ENCODE measurements around the gene B3GNT9.

B3GNT9 gene

GRCh38 chr16:67169642-67170167, 18.9 kb upstream of the B3GNT9 start:
- H3K4me3 ChIP-seq (ENCODE audit: insufficient read depth, low read depth, low read length, poor library complexity, severe bottlenecking), result peak overlapping the region; percentile 16
- no peak overlapping the region for H3K27ac ChIP-seq (ENCODE audit: insufficient read depth, low read length, poor library complexity, severe bottlenecking)
- no peaks in the 10 kb centered on the region for H3K36me3 ChIP-seq (ENCODE audit: control insufficient read depth, insufficient read depth, low read length)
- DNase-seq, result no peak
- H3K27me3 ChIP-seq (replicated peaks; ENCODE audit: control insufficient read depth, insufficient read depth, low read length, poor library complexity, severe bottlenecking), result peaks cover 33% of the 10 kb centered on the region
- H3K9me3 ChIP-seq (ENCODE audit: control insufficient read depth, low read length), result no peaks in the 10 kb centered on the region
- H3K4me1 ChIP-seq (ENCODE audit: control insufficient read depth, insufficient read depth, low read length, poor library complexity, severe bottlenecking), result peaks cover 46% of the 10 kb centered on the region

GRCh38 chr16:67169011-67169451, 18.2 kb upstream of the B3GNT9 start:
- Histone ChIP-seq H3K4me3 (ENCODE audit: insufficient read depth, low read depth, low read length, poor library complexity, severe bottlenecking) (no peak overlapping the region), H3K27me3 (replicated peaks; ENCODE audit: control insufficient read depth, insufficient read depth, low read length, poor library complexity, severe bottlenecking) (peaks cover 38% of the 10 kb centered on the region), H3K4me1 (ENCODE audit: control insufficient read depth, insufficient read depth, low read length, poor library complexity, severe bottlenecking) (peaks cover 46% of the 10 kb centered on the region), H3K9me3 (ENCODE audit: control insufficient read depth, low read length) (no peaks in the 10 kb centered on the region), H3K36me3 (ENCODE audit: control insufficient read depth, insufficient read depth, low read length) (no peaks in the 10 kb centered on the region), H3K27ac (ENCODE audit: insufficient read depth, low read length, poor library complexity, severe bottlenecking) (no peak overlapping the region)
- no peak for DNase-seq

DNA sequence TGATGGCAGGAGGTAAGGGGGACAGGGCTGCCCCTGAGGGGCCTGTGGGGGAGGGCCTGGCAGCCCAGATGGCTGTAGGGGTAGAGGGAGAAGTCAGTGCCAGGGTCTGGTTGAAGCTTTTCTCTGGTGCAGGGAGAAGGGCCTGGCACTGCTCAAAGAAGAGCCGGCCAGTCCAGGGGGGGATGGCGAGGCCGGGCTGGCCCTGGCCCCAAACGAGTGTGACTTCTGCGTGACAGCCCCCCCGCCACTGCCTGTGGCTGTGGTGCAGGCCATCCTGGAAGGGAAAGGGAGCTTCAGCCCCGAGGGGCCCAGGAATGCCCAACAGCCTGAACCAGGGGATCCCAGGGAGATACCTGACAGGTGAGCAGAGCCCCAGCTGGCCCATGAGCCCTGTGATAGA, 16.8 kb upstream of the B3GNT9 start:
- peaks cover 44% of the 10 kb centered on the region for H3K27me3 ChIP-seq (replicated peaks; ENCODE audit: control insufficient read depth, insufficient read depth, low read length, poor library complexity, severe bottlenecking)
- peaks cover 50% of the 10 kb centered on the region for H3K4me1 ChIP-seq (ENCODE audit: control insufficient read depth, insufficient read depth, low read length, poor library complexity, severe bottlenecking)
- H3K36me3 ChIP-seq (ENCODE audit: control insufficient read depth, insufficient read depth, low read length), result no peaks in the 10 kb centered on the region
- H3K4me3 ChIP-seq (ENCODE audit: insufficient read depth, low read depth, low read length, poor library complexity, severe bottlenecking), result no peak overlapping the region
- H3K27ac ChIP-seq (ENCODE audit: insufficient read depth, low read length, poor library complexity, severe bottlenecking), result no peak overlapping the region
- H3K9me3 ChIP-seq (ENCODE audit: control insufficient read depth, low read length), result no peaks in the 10 kb centered on the region
- DNase-seq, result no peak

DNA sequence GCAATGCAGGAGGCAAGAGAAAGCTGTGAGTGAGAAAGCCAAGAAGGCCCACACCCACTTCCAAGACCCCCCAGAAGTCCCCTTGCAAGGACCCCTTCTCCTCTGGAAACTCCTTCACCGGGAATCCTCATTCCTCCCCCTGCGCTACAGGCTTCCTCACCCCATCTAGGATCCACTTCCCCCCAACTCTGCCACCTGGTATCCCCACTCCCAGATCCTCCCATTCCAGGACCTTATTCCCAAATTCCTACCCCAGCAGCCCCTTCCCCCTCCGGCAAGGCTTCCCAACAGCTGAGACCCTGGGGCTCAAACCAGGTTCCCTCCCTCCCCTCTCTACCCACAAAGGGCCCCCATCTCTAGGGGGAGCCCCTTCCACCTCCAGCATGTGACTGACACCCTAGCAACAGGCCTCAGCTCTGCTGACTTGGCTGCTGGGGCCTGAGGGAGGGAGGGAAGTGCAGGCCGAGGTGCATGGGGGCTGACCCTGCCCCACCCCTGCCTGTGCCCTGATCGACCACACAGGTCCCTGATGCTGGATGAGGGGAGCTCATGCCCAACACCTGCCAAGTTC, 15.9 kb upstream of the B3GNT9 start:
- no peak overlapping the region for H3K4me3 ChIP-seq (ENCODE audit: insufficient read depth, low read depth, low read length, poor library complexity, severe bottlenecking)
- H3K27ac ChIP-seq (ENCODE audit: insufficient read depth, low read length, poor library complexity, severe bottlenecking), result no peak overlapping the region
- H3K27me3 ChIP-seq (replicated peaks; ENCODE audit: control insufficient read depth, insufficient read depth, low read length, poor library complexity, severe bottlenecking), result peaks cover 44% of the 10 kb centered on the region
- no peaks in the 10 kb centered on the region for H3K36me3 ChIP-seq (ENCODE audit: control insufficient read depth, insufficient read depth, low read length)
- no peak for DNase-seq
- H3K9me3 ChIP-seq (ENCODE audit: control insufficient read depth, low read length), result no peaks in the 10 kb centered on the region
- H3K4me1 ChIP-seq (ENCODE audit: control insufficient read depth, insufficient read depth, low read length, poor library complexity, severe bottlenecking), result peaks cover 54% of the 10 kb centered on the region

- Histone ChIP-seq H3K4me3 (ENCODE audit: insufficient read depth, low read depth, low read length, poor library complexity, severe bottlenecking) (no peak overlapping the region), H3K9me3 (ENCODE audit: control insufficient read depth, low read length) (no peaks in the 10 kb centered on the region), H3K36me3 (ENCODE audit: control insufficient read depth, insufficient read depth, low read length) (no peaks in the 10 kb centered on the region), H3K27me3 (replicated peaks; ENCODE audit: control insufficient read depth, insufficient read depth, low read length, poor library complexity, severe bottlenecking) (peaks cover 44% of the 10 kb centered on the region), H3K27ac (ENCODE audit: insufficient read depth, low read length, poor library complexity, severe bottlenecking) (no peak overlapping the region), H3K4me1 (ENCODE audit: control insufficient read depth, insufficient read depth, low read length, poor library complexity, severe bottlenecking) (peaks cover 59% of the 10 kb centered on the region)
- no peak for DNase-seq
These were observed 15.3 kb upstream of the B3GNT9 start for GRCh38 chr16:67166110-67166547.

GRCh38 chr16:67165121-67166078, 14.6 kb upstream of the B3GNT9 start:
- no peak for DNase-seq
- Histone ChIP-seq H3K27ac (ENCODE audit: insufficient read depth, low read length, poor library complexity, severe bottlenecking) (no peak overlapping the region), H3K4me1 (ENCODE audit: control insufficient read depth, insufficient read depth, low read length, poor library complexity, severe bottlenecking) (peaks cover 62% of the 10 kb centered on the region), H3K27me3 (replicated peaks; ENCODE audit: control insufficient read depth, insufficient read depth, low read length, poor library complexity, severe bottlenecking) (peaks cover 44% of the 10 kb centered on the region), H3K36me3 (ENCODE audit: control insufficient read depth, insufficient read depth, low read length) (no peaks in the 10 kb centered on the region), H3K9me3 (ENCODE audit: control insufficient read depth, low read length) (no peaks in the 10 kb centered on the region), H3K4me3 (ENCODE audit: insufficient read depth, low read depth, low read length, poor library complexity, severe bottlenecking) (no peak overlapping the region)

- Histone ChIP-seq H3K4me1 (ENCODE audit: control insufficient read depth, insufficient read depth, low read length, poor library complexity, severe bottlenecking) (peaks cover 55% of the 10 kb centered on the region), H3K36me3 (ENCODE audit: control insufficient read depth, insufficient read depth, low read length) (no peaks in the 10 kb centered on the region), H3K27ac (ENCODE audit: insufficient read depth, low read length, poor library complexity, severe bottlenecking) (no peak within 1 kb of the TSS), H3K27me3 (replicated peaks; ENCODE audit: control insufficient read depth, insufficient read depth, low read length, poor library complexity, severe bottlenecking) (peaks cover 41% of the 10 kb centered on the region), H3K9me3 (ENCODE audit: control insufficient read depth, low read length) (no peaks in the 10 kb centered on the region), H3K4me3 (ENCODE audit: insufficient read depth, low read depth, low read length, poor library complexity, severe bottlenecking) (peak within 1 kb of the TSS; percentile 44)
- DNase-seq, result no peak
These were observed 13.8 kb upstream of the B3GNT9 start, which contains the start of gene HSF4 for GRCh38 chr16:67164599-67165061. TSS of gene HSF4 (plus strand) at chr16:67164745. CDS start at chr16:67164812, 67 bp downstream.

DNA sequence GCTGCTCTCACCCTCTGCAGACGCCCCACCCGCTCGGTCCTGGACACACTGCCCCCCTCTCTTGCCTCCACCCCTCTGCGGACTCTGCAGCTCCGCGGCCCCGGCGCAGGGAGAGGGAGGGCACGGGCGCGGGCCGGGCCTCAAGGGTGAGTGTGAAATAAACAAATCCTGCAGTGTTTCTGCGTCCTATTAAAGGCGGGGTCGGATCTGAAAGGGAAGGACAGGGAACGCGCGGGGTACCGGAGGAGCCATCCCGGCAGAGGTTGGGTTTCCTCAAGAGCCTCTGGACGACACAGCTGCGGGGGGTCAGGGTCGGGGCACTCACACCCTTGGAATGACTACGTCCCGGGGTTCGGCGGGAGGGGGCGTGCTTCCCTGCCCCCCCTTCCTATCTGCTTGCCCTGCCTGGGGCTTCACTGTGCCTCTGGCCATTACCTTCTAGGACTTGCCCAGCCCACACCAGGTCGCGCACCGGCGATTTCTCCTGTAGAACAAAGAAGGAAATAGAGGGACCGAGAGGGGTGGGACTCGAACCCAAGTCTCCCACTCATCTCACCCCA, 13.3 kb upstream of the B3GNT9 start:
- no peak for DNase-seq
- no peaks in the 10 kb centered on the region for H3K36me3 ChIP-seq (ENCODE audit: control insufficient read depth, insufficient read depth, low read length)
- H3K4me3 ChIP-seq (ENCODE audit: insufficient read depth, low read depth, low read length, poor library complexity, severe bottlenecking), result peak overlapping the region; percentile 44
- H3K27ac ChIP-seq (ENCODE audit: insufficient read depth, low read length, poor library complexity, severe bottlenecking), result no peak overlapping the region
- no peaks in the 10 kb centered on the region for H3K9me3 ChIP-seq (ENCODE audit: control insufficient read depth, low read length)
- peaks cover 52% of the 10 kb centered on the region for H3K4me1 ChIP-seq (ENCODE audit: control insufficient read depth, insufficient read depth, low read length, poor library complexity, severe bottlenecking)
- H3K27me3 ChIP-seq (replicated peaks; ENCODE audit: control insufficient read depth, insufficient read depth, low read length, poor library complexity, severe bottlenecking), result peaks cover 38% of the 10 kb centered on the region

DNA sequence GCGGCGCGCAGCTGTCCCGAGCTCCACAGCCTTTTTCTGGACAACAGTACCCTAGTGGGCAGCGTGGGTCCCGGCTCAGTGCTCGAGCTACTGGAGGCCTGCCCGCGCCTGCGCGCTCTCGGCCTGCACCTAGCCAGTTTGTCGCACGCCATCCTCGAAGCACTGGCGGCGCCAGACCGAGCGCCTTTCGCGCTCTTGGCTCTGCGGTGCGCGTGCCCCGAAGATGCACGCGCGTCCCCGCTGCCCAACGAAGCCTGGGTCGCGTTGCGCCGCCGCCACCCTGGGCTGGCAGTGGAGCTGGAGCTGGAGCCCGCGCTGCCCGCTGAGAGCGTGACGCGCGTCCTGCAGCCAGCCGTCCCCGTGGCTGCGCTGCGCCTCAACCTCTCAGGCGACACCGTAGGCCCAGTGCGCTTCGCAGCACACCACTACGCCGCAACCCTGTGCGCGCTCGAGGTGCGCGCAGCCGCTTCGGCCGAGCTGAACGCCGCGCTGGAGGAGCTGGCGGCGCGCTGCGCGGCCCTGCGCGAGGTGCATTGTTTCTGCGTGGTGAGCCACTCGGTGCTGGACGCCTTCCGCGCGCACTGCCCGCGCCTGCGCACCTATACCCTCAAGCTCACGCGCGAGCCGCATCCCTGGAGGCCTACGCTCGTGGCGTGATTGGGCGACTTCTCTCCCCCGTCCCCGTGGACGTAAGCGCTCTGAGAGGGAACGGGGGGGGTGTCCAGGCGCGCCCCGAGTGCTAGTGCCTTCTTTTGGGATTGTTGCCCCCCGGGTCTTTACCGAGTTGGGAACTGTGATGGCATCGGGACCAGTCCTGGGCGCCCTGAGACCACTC, 12.6 kb upstream of the B3GNT9 start:
- Histone ChIP-seq H3K36me3 (ENCODE audit: control insufficient read depth, insufficient read depth, low read length) (no peaks in the 10 kb centered on the region), H3K27ac (ENCODE audit: insufficient read depth, low read length, poor library complexity, severe bottlenecking) (no peak overlapping the region), H3K4me1 (ENCODE audit: control insufficient read depth, insufficient read depth, low read length, poor library complexity, severe bottlenecking) (peaks cover 59% of the 10 kb centered on the region), H3K9me3 (ENCODE audit: control insufficient read depth, low read length) (no peaks in the 10 kb centered on the region), H3K27me3 (replicated peaks; ENCODE audit: control insufficient read depth, insufficient read depth, low read length, poor library complexity, severe bottlenecking) (peaks cover 38% of the 10 kb centered on the region), H3K4me3 (ENCODE audit: insufficient read depth, low read depth, low read length, poor library complexity, severe bottlenecking) (peak overlapping the region; percentile 44)
- DNase-seq, result no peak
